ENCODE results near the gene RNASEH1.

DNA sequence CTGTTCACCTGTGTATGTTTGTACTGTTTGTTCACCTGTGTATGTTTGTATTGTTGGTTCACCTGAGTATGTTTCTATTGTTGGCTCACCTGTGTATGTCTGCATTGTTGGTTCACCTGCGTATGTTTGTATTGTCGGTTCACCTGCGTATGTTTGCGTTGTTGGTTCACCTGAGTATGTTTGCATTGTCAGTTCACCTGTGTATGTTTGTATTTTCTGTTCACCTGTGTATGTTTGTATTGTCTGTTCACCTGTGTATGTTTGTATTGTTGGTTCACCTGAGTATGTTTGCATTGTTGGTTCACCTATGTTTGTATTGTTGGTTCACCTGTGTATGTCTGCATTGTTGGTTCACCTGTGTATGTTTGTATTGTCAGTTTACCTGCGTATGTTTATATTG, 53.4 kb downstream of the RNASEH1 start:
- no peak for TF ChIP-seq CTCF (IDR thresholded peaks at IDR 0.05)
- no peak for TF ChIP-seq POLR2A (IDR thresholded peaks at IDR 0.05)
